ENCODE measurements around the gene SIM2. TPM values are rescaled to one million over a fixed set of nuclear protein-coding genes. Genes with fewer than 3 reads are reported as not detected.
"Not testable (repeated sequence)": the region's sequence is repeated elsewhere in the genome, so short reads cannot be mapped to it uniquely, and the experiment has no call there.

Gene SIM2
- not detected for total RNA-seq

GRCh38 chr21:36698981-36699545 is at the start of gene SIM2:
Gene SIM2, plus strand, starts transcription at chr21:36699115. Its CDS starts 632 bp downstream, at chr21:36699747.
- no peak for DNase-seq
- peaks cover 20% of the 10 kb centered on the region for H3K4me1 Mint-ChIP-seq
- H3K4me3 Mint-ChIP-seq = no peak within 1 kb of the TSS
- no peaks in the 10 kb centered on the region for H3K9me3 Mint-ChIP-seq
- H3K27me3 Mint-ChIP-seq = peaks cover 86% of the 10 kb centered on the region
- no peak within 1 kb of the TSS for H3K27ac Mint-ChIP-seq
- no peaks in the 10 kb centered on the region for H3K36me3 Mint-ChIP-seq

- peaks cover 12% of the 10 kb centered on the region for H3K27me3 Mint-ChIP-seq
- no peak overlapping the region for H3K4me3 Mint-ChIP-seq
- no peaks in the 10 kb centered on the region for H3K9me3 Mint-ChIP-seq
- H3K27ac Mint-ChIP-seq = no peak overlapping the region
- DNase-seq = no peak
- no peaks in the 10 kb centered on the region for H3K4me1 Mint-ChIP-seq
- H3K36me3 Mint-ChIP-seq = no peaks in the 10 kb centered on the region
Observed at GRCh38 chr21:36654324-36654723, 44.6 kb upstream of the SIM2 start.

- no peaks in the 10 kb centered on the region for H3K36me3 Mint-ChIP-seq
Observed at GRCh38 chr21:36654796-36655325, 44.1 kb upstream of the SIM2 start.

GRCh38 chr21:36656138-36656537 is 42.8 kb upstream of the SIM2 start:
- H3K9me3 Mint-ChIP-seq = no peaks in the 10 kb centered on the region
- DNase-seq = no peak

More at GRCh38 chr21:36654796-36655325, 44.1 kb upstream of the SIM2 start:
- H3K4me3 Mint-ChIP-seq = no peak overlapping the region
- H3K9me3 Mint-ChIP-seq = no peaks in the 10 kb centered on the region
- no peaks in the 10 kb centered on the region for H3K4me1 Mint-ChIP-seq
- H3K27ac Mint-ChIP-seq = no peak overlapping the region
- peaks cover 12% of the 10 kb centered on the region for H3K27me3 Mint-ChIP-seq
- DNase-seq = no peak

GRCh38 chr21:36657290-36657689 is 41.6 kb upstream of the SIM2 start:
- H3K4me1 Mint-ChIP-seq, H3K4me3 Mint-ChIP-seq, H3K9me3 Mint-ChIP-seq, H3K27ac Mint-ChIP-seq, H3K36me3 Mint-ChIP-seq, DNase-seq: not testable (repeated sequence)
- peaks cover 34% of the 10 kb centered on the region for H3K27me3 Mint-ChIP-seq

More at GRCh38 chr21:36656138-36656537, 42.8 kb upstream of the SIM2 start:
- H3K36me3 Mint-ChIP-seq = no peaks in the 10 kb centered on the region
- no peak overlapping the region for H3K27ac Mint-ChIP-seq
- peaks cover 24% of the 10 kb centered on the region for H3K27me3 Mint-ChIP-seq
- H3K4me1 Mint-ChIP-seq = no peaks in the 10 kb centered on the region
- H3K4me3 Mint-ChIP-seq = no peak overlapping the region

- Mint-ChIP-seq H3K4me3 (no peak overlapping the region), H3K4me1 (no peaks in the 10 kb centered on the region), H3K27ac (no peak overlapping the region), H3K9me3 (no peaks in the 10 kb centered on the region), H3K27me3 (peaks cover 34% of the 10 kb centered on the region), H3K36me3 (no peaks in the 10 kb centered on the region)
- DNase-seq = no peak
Observed at GRCh38 chr21:36657999-36658398, 40.9 kb upstream of the SIM2 start.

- Mint-ChIP-seq H3K36me3 (no peaks in the 10 kb centered on the region), H3K27me3 (peaks cover 44% of the 10 kb centered on the region), H3K4me1 (no peaks in the 10 kb centered on the region), H3K27ac (no peak overlapping the region), H3K9me3 (no peaks in the 10 kb centered on the region), H3K4me3 (no peak overlapping the region)
- DNase-seq = no peak
Observed at GRCh38 chr21:36658926-36659325, 40.0 kb upstream of the SIM2 start.

GRCh38 chr21:36661511-36662309 is 37.2 kb upstream of the SIM2 start:
- Mint-ChIP-seq H3K36me3 (no peaks in the 10 kb centered on the region), H3K4me3 (no peak overlapping the region), H3K27me3 (peaks cover 54% of the 10 kb centered on the region), H3K9me3 (no peaks in the 10 kb centered on the region), H3K4me1 (no peaks in the 10 kb centered on the region), H3K27ac (no peak overlapping the region)
- DNase-seq = no peak

GRCh38 chr21:36663033-36663855 is 35.7 kb upstream of the SIM2 start:
- Mint-ChIP-seq H3K36me3 (no peaks in the 10 kb centered on the region), H3K9me3 (no peaks in the 10 kb centered on the region), H3K4me3 (no peak overlapping the region), H3K27ac (no peak overlapping the region), H3K4me1 (no peaks in the 10 kb centered on the region), H3K27me3 (peaks cover 55% of the 10 kb centered on the region)
- DNase-seq = no peak

- Mint-ChIP-seq H3K4me1 (no peaks in the 10 kb centered on the region), H3K36me3 (no peaks in the 10 kb centered on the region), H3K9me3 (no peaks in the 10 kb centered on the region), H3K4me3 (no peak overlapping the region), H3K27me3 (peaks cover 50% of the 10 kb centered on the region), H3K27ac (no peak overlapping the region)
- DNase-seq = no peak
Observed at GRCh38 chr21:36664662-36664990, 34.3 kb upstream of the SIM2 start.

- no peaks in the 10 kb centered on the region for H3K9me3 Mint-ChIP-seq
- H3K4me1 Mint-ChIP-seq = no peaks in the 10 kb centered on the region
- H3K27ac Mint-ChIP-seq = no peak overlapping the region
- no peak for DNase-seq
- peaks cover 41% of the 10 kb centered on the region for H3K27me3 Mint-ChIP-seq
- no peak overlapping the region for H3K4me3 Mint-ChIP-seq
- no peaks in the 10 kb centered on the region for H3K36me3 Mint-ChIP-seq
Observed at GRCh38 chr21:36665806-36666205, 33.1 kb upstream of the SIM2 start.

GRCh38 chr21:36668713-36669112 is 30.2 kb upstream of the SIM2 start:
- no peaks in the 10 kb centered on the region for H3K9me3 Mint-ChIP-seq
- peaks cover 20% of the 10 kb centered on the region for H3K27me3 Mint-ChIP-seq
- no peak for DNase-seq
- H3K27ac Mint-ChIP-seq = no peak overlapping the region
- no peak overlapping the region for H3K4me3 Mint-ChIP-seq
- no peaks in the 10 kb centered on the region for H3K36me3 Mint-ChIP-seq
- H3K4me1 Mint-ChIP-seq = no peaks in the 10 kb centered on the region

- no peak for DNase-seq
- Mint-ChIP-seq H3K27ac (no peak overlapping the region), H3K4me1 (no peaks in the 10 kb centered on the region), H3K36me3 (no peaks in the 10 kb centered on the region), H3K9me3 (no peaks in the 10 kb centered on the region), H3K27me3 (peaks cover 24% of the 10 kb centered on the region), H3K4me3 (no peak overlapping the region)
Observed at GRCh38 chr21:36671836-36672235, 27.1 kb upstream of the SIM2 start.

GRCh38 chr21:36672296-36672695 is 26.6 kb upstream of the SIM2 start:
- not testable (repeated sequence) for H3K27ac Mint-ChIP-seq, H3K9me3 Mint-ChIP-seq, DNase-seq, H3K4me1 Mint-ChIP-seq, H3K36me3 Mint-ChIP-seq, H3K4me3 Mint-ChIP-seq
- H3K27me3 Mint-ChIP-seq = peaks cover 27% of the 10 kb centered on the region

- no peak overlapping the region for H3K4me3 Mint-ChIP-seq
Observed at GRCh38 chr21:36672737-36673136, 26.2 kb upstream of the SIM2 start.

More at GRCh38 chr21:36672737-36673136, 26.2 kb upstream of the SIM2 start:
- peaks cover 29% of the 10 kb centered on the region for H3K27me3 Mint-ChIP-seq
- no peak for DNase-seq
- H3K27ac Mint-ChIP-seq = no peak overlapping the region
- no peaks in the 10 kb centered on the region for H3K36me3 Mint-ChIP-seq
- H3K4me1 Mint-ChIP-seq = no peaks in the 10 kb centered on the region
- no peaks in the 10 kb centered on the region for H3K9me3 Mint-ChIP-seq

Data from activated naive CD8-positive, alpha-beta T cell treated with anti-CD3 and anti-CD28 coated beads for 36 hours (primary cell).